SK-N-SH (cell line): ENCODE measurements around the gene C11orf97. TPM values are rescaled to one million over a fixed set of nuclear protein-coding genes. Genes with fewer than 3 reads are reported as not detected.

Source experiments
- CTCF ChIA-PET: fragments of 300-600, 350-600 bp; formaldehyde crosslinking; extraction: SDS; loops from one replicate; lab custom pipeline; 2021; lab: Yijun Ruan, JAX
- POLR2A ChIA-PET: fragments of 350-600 bp; sonication (Branson Sonifier 250); formaldehyde crosslinking; extraction: SDS; loops from one replicate; lab custom pipeline; 2020; ENCODE audit warnings: antibody characterized with exemption, inconsistent platforms; lab: Yijun Ruan, JAX
- DNase-seq: peaks from one replicate; pipeline ENCODE4 v3.0.0; 2012
- H2AFZ ChIP-seq: fragments of 200-600 bp; sonication (generic); 2 replicates; pipeline ENCODE4 v1.8.1; 2016; ENCODE audit warnings: antibody characterized with exemption, mild to moderate bottlenecking, low read depth
- H3F3A ChIP-seq: fragments of 200-600 bp; sonication (generic); replicated peaks from 2 replicates; pipeline ENCODE3; 2016; ENCODE audit warnings: antibody characterized with exemption, mild to moderate bottlenecking; ENCODE audit not compliant: insufficient read depth
- H3K27ac ChIP-seq, 2 experiments: fragments of 200-500 bp in 1 of 2; fragments of 200-600 bp in 1 of 2; sonication (Bioruptor generic) in 1 of 2; sonication (generic), shearing (Covaris generic) in 1 of 2; 2 replicates each; pipeline versions ENCODE4 v1.5.1 to v1.6.1; 2014 to 2016; ENCODE audit warnings: low read depth in 2 of 2, inconsistent platforms in 1 of 2, low read length in 1 of 2, mild to moderate bottlenecking in 1 of 2, mixed read lengths in 1 of 2
- H3K27me3 ChIP-seq: fragments of 200-600 bp; sonication (generic), shearing (Covaris generic); 2 replicates; pipeline ENCODE4 v1.6.1; 2016; ENCODE audit warnings: mixed run types; ENCODE audit not compliant: insufficient read depth
- H3K36me3 ChIP-seq, 2 experiments: fragments of 200-500 bp in 1 of 2; fragments of 200-600 bp in 1 of 2; sonication (Bioruptor generic) in 1 of 2; sonication (generic) in 1 of 2; replicated peaks in 1 of 2; 2 replicates each; pipeline versions ENCODE3 to v1.5.1; 2014 to 2016; ENCODE audit warnings: low read length in 1 of 2, mild to moderate bottlenecking in 1 of 2; ENCODE audit not compliant: insufficient read depth in 2 of 2, control insufficient read depth in 1 of 2
- H3K4me1 ChIP-seq, 2 experiments: fragments of 200-500 bp in 1 of 2; fragments of 200-600 bp in 1 of 2; sonication (Bioruptor generic) in 1 of 2; sonication (generic), shearing (Covaris generic) in 1 of 2; 2 replicates each; pipeline versions ENCODE4 v1.5.1 to v1.6.1; 2014 to 2016; ENCODE audit warnings: low read depth in 1 of 2, low read length in 1 of 2, mixed run types in 1 of 2; ENCODE audit not compliant: insufficient read depth in 2 of 2, control insufficient read depth in 1 of 2
- H3K4me2 ChIP-seq: fragments of 200-600 bp; sonication (generic), shearing (Covaris generic); 2 replicates; pipeline ENCODE4 v1.6.1; 2017; ENCODE audit warnings: mixed run types
- H3K4me3 ChIP-seq, 2 experiments: fragments of 200-500 bp in 1 of 2; fragments of 200-600 bp in 1 of 2; sonication (Bioruptor generic) in 1 of 2; sonication (generic), shearing (Covaris generic) in 1 of 2; 2 replicates each; pipeline versions ENCODE4 v1.5.1 to v1.8.1; 2014 to 2016; ENCODE audit warnings: low read depth in 2 of 2, inconsistent platforms in 1 of 2, low read length in 1 of 2, mild to moderate bottlenecking in 1 of 2, mixed read lengths in 1 of 2, moderate library complexity in 1 of 2
- H3K79me2 ChIP-seq: fragments of 200-600 bp; sonication (generic); 2 replicates; pipeline ENCODE4 v1.8.1; 2017; ENCODE audit warnings: mild to moderate bottlenecking; ENCODE audit not compliant: insufficient read depth
- H3K9ac ChIP-seq: fragments of 200-600 bp; sonication (generic); 2 replicates; pipeline ENCODE4 v1.6.1; 2017; ENCODE audit warnings: mixed run types
- H3K9me2 ChIP-seq: fragments of 200-600 bp; sonication (generic); 2 replicates; pipeline ENCODE4 v1.6.1; 2017; ENCODE audit warnings: mixed run types
- H3K9me3 ChIP-seq: fragments of 200-600 bp; sonication (generic); 2 replicates; pipeline ENCODE4 v1.6.1; 2017; ENCODE audit warnings: mixed run types, mild to moderate bottlenecking, moderate library complexity
- H4K20me1 ChIP-seq: fragments of 200-600 bp; sonication (generic); 2 replicates; pipeline ENCODE4 v1.6.1; 2017; ENCODE audit warnings: mild to moderate bottlenecking, mixed run types; ENCODE audit not compliant: insufficient read depth
- CHD2 ChIP-seq: fragments of 150-350 bp; IDR thresholded peaks from 2 replicates; pipeline ENCODE4 v1.6.1; 2018; ENCODE audit warnings: low read length; ENCODE audit not compliant: partially characterized antibody
- CTCF ChIP-seq: fragments of 200-600 bp; sonication (generic); IDR thresholded peaks from 2 replicates; pipeline ENCODE4 v1.6.1; 2017; ENCODE audit warnings: antibody characterized with exemption, mild to moderate bottlenecking, moderate library complexity
- FOSL2 ChIP-seq: IDR thresholded peaks from 2 replicates; pipeline ENCODE4 v1.4.0; 2012; ENCODE audit warnings: low read depth, mild to moderate bottlenecking, moderate library complexity, borderline replicate concordance
- FOXM1 ChIP-seq: IDR thresholded peaks from 2 replicates; pipeline ENCODE4 v1.4.0; 2012; ENCODE audit warnings: low read depth, mild to moderate bottlenecking
- IRF3 ChIP-seq: fragments of 150-350 bp; IDR thresholded peaks from 2 replicates; pipeline ENCODE4 v1.6.1; 2016; ENCODE audit warnings: mild to moderate bottlenecking, low read depth, low read length
- MXI1 ChIP-seq: IDR thresholded peaks from 2 replicates; pipeline ENCODE4 v1.6.1; 2012; ENCODE audit warnings: mild to moderate bottlenecking, low read depth, low read length, improper control_type of control experiment
- NFIC ChIP-seq: IDR thresholded peaks from 2 replicates; pipeline ENCODE4 v1.4.0; 2012; ENCODE audit warnings: borderline replicate concordance
- POLR2AphosphoS5 ChIP-seq: IDR thresholded peaks from 2 replicates; pipeline ENCODE4 v1.6.1; 2012; ENCODE audit warnings: low read depth, low read length
- SIN3A ChIP-seq: IDR thresholded peaks from 2 replicates; pipeline ENCODE4 v1.6.1; 2012; ENCODE audit warnings: low read depth, mild to moderate bottlenecking, low read length, moderate library complexity, borderline replicate concordance
- SMC3 ChIP-seq: IDR thresholded peaks from 2 replicates; pipeline ENCODE4 v1.6.1; 2012; ENCODE audit warnings: low read depth, low read length, improper control_type of control experiment
- WGBS: methylation state at CpG from one replicate; pipeline ENCODE4 v1.1.6; 2017; ENCODE audit warnings: low lambda C conversion rate; 5-methylcytosine and 5-hydroxymethylcytosine counted together
- polyA plus RNA-seq, 3 experiments: library from polyadenylated mRNA; depleted of rRNA; stranded (reverse); fragments of >200 nt; gene quantifications; 2 replicates each; pipeline ENCODE4 v1.2.3, GENCODE V29; 2012

C11orf97 gene
- not detected in 2 replicates for polyA plus RNA-seq (2012; rRNA removed)
- polyA plus RNA-seq (2012; cell fraction: cytosol; rRNA removed): not detected in 2 replicates
- polyA plus RNA-seq (2012; cell fraction: nucleus; rRNA removed): not detected in 2 replicates

- peak; percentile 82 for DNase-seq
- TF ChIP-seq MXI1: peak; percentile 91
- no peak for TF ChIP-seq FOSL2
- 0 out of 2 replicates have a peak, but pooled peaks have one; percentile 49 for TF ChIP-seq SIN3A
- no peak for TF ChIP-seq POLR2AphosphoS5
- TF ChIP-seq NFIC: no peak
- peak; percentile 44 for TF ChIP-seq CHD2
- no peak for TF ChIP-seq SMC3
- TF ChIP-seq FOXM1: no peak
- TF ChIP-seq CTCF: no peak
- no peaks in the 10 kb centered on the region for H4K20me1 ChIP-seq
- H3K27ac ChIP-seq: no peak within 1 kb of the TSS
- ChIA-PET POLR2A (no interaction called here), CTCF (interaction anchor here (0.8 to 4.7 kb wide), 5 partner anchors 7 to 617 kb away, joined by 3 to 26 read pairs (median 3); no protein-coding TSS in a partner anchor)
- peak within 1 kb of the TSS; percentile 66 to 80 for H3K4me3 ChIP-seq
- H3K27me3 ChIP-seq: no peaks in the 10 kb centered on the region
- peak within 1 kb of the TSS; percentile 82 for H3K4me2 ChIP-seq
- WGBS: 40% methylated on average over 30 of the region's 53 CpGs
- H2AFZ ChIP-seq: peak within 1 kb of the TSS; percentile 68
- no peak within 1 kb of the TSS; the same call in 1 of the 2 replicates for H3K9ac ChIP-seq
- H3F3A ChIP-seq: no peaks in the 10 kb centered on the region
- H3K79me2 ChIP-seq: no peaks in the 10 kb centered on the region
- peaks cover 0 to 7% of the 10 kb centered on the region in 2 experiments; a peak in 1 of 4 replicates for H3K4me1 ChIP-seq
- H3K36me3 ChIP-seq: no peaks in the 10 kb centered on the region
- no peaks in the 10 kb centered on the region for H3K9me3 ChIP-seq
- H3K9me2 ChIP-seq: no peaks in the 10 kb centered on the region
Measured at GRCh38 chr11:94511932-94512781, at the start of gene C11orf97. Gene C11orf97 (plus strand): TSS chr11:94512461. CDS start chr11:94512529, 68 bp downstream.

GRCh38 chr11:94469416-94469815, 42.8 kb upstream of the C11orf97 start:
- H3K4me1 ChIP-seq: no peaks in the 10 kb centered on the region
- POLR2A ChIA-PET: no interaction called here
- no peak overlapping the region for H3K4me2 ChIP-seq
- H3K9ac ChIP-seq: no peak overlapping the region
- no peaks in the 10 kb centered on the region for H3F3A ChIP-seq
- no peak overlapping the region for H3K27ac ChIP-seq
- no peak overlapping the region for H3K4me3 ChIP-seq
- no peak for DNase-seq
- no peaks in the 10 kb centered on the region for H3K9me3 ChIP-seq
- peaks cover 24 to 41% of the 10 kb centered on the region in 2 experiments for H3K36me3 ChIP-seq
- CTCF ChIA-PET: no interaction called here
- no peaks in the 10 kb centered on the region for H3K9me2 ChIP-seq
- H3K79me2 ChIP-seq: no peaks in the 10 kb centered on the region
- H2AFZ ChIP-seq: no peak overlapping the region
- 100% methylated on average over 2 of the region's 2 CpGs for WGBS
- H3K27me3 ChIP-seq: no peaks in the 10 kb centered on the region
- no peaks in the 10 kb centered on the region for H4K20me1 ChIP-seq
- no peak for TF ChIP-seq IRF3
